ENCODE measurements around the gene AKAP6. TPM values are rescaled to one million over a fixed set of nuclear protein-coding genes. Genes with fewer than 3 reads are reported as not detected.

AKAP6 gene
- total and polyA plus RNA-seq, 8 donors, result 3.7 to 7.2 (median 6.0) TPM

DNA sequence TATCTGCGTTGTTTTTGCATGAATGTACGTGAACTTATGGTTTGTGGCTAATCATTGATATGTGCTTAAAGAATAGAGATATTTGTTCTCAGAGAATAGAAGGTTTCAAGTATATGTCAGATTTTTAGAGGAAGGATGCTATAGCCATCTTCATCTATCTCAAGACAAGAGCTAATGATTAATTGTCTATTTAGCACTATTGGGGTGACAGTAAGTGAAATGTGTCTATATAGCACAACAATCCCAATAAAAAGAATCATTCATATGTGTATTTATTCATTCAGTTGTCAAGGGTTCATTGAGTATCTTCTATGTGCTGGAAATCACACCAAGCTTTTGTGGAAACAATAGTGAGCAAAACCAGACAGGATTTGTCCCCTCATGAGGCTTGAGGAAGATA is 310.1 kb downstream of the AKAP6 start:
- TF ChIP-seq, protein P1, sequence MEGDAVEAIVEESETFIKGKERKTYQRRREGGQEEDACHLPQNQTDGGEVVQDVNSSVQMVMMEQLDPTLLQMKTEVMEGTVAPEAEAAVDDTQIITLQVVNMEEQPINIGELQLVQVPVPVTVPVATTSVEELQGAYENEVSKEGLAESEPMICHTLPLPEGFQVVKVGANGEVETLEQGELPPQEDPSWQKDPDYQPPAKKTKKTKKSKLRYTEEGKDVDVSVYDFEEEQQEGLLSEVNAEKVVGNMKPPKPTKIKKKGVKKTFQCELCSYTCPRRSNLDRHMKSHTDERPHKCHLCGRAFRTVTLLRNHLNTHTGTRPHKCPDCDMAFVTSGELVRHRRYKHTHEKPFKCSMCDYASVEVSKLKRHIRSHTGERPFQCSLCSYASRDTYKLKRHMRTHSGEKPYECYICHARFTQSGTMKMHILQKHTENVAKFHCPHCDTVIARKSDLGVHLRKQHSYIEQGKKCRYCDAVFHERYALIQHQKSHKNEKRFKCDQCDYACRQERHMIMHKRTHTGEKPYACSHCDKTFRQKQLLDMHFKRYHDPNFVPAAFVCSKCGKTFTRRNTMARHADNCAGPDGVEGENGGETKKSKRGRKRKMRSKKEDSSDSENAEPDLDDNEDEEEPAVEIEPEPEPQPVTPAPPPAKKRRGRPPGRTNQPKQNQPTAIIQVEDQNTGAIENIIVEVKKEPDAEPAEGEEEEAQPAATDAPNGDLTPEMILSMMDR (IDR thresholded peaks at IDR 0.05), result no peak
- no peak for ATAC-seq
- Histone ChIP-seq H3K4me3 (no peak overlapping the region), H3K9me3 (no peaks in the 10 kb centered on the region), H3K27me3 (no peaks in the 10 kb centered on the region), H3K27ac (no peak overlapping the region), H3K36me3 (no peaks in the 10 kb centered on the region), H3K4me1 (no peaks in the 10 kb centered on the region)
- intact Hi-C loops (cut with DNase I), result no loop called here
- no peak for DNase-seq

DNA sequence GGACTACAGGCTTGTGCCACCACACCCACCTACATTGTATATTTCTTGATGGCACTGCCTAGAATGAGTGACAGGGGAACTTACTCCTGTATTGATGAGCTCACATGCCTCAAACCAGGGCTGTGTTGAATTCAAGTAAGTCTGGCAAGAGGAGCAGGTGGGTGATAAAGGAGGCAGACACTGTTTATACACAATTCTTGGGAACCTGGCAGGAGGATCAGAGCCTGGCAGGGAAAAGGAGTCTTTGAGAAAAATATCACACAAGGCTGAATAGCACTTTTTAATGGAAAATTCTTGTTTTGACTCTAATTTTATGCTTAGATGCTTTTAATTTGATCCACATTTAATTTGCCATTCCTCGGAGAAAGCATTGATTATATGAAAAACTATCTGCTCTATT is 316.5 kb downstream of the AKAP6 start:
- intact Hi-C loops (cut with DNase I), result no loop called here
- Histone ChIP-seq H3K9me3 (no peaks in the 10 kb centered on the region), H3K4me1 (no peaks in the 10 kb centered on the region), H3K27me3 (no peaks in the 10 kb centered on the region), H3K36me3 (no peaks in the 10 kb centered on the region), H3K4me3 (no peak overlapping the region), H3K27ac (no peak overlapping the region)
- ATAC-seq, result no peak
- TF ChIP-seq, protein P1 (IDR thresholded peaks at IDR 0.05), result no peak
- no peak for DNase-seq

DNA sequence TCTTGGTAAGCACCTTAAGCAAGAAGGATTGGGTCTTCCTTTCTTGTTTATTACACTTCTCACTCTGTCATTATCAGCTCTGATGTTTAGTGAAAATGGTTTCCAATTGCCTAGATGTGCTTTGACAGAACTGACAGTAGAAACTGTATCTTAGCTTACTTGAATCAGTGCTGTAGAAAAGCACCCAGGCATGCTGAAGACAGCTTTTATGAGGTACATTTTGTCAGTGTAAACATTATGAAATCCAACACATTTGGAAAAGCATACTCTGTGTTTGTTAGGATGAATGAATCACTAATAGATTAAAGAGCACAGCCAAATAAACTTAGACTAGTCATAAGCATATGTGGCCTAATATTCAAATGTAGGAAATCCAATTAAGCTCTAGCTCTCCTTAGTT is 319.3 kb downstream of the AKAP6 start:
- H3K4me1 ChIP-seq, result no peaks in the 10 kb centered on the region
- no peak overlapping the region for H3K27ac ChIP-seq
- TF ChIP-seq, protein P1 (IDR thresholded peaks at IDR 0.05), result no peak
- H3K4me3 ChIP-seq, result no peak overlapping the region
- H3K36me3 ChIP-seq, result no peaks in the 10 kb centered on the region
- intact Hi-C loops (cut with DNase I), result no loop called here
- H3K9me3 ChIP-seq, result no peaks in the 10 kb centered on the region
- no peaks in the 10 kb centered on the region for H3K27me3 ChIP-seq
- DNase-seq, result no peak
- ATAC-seq, result peak; percentile 42

DNA sequence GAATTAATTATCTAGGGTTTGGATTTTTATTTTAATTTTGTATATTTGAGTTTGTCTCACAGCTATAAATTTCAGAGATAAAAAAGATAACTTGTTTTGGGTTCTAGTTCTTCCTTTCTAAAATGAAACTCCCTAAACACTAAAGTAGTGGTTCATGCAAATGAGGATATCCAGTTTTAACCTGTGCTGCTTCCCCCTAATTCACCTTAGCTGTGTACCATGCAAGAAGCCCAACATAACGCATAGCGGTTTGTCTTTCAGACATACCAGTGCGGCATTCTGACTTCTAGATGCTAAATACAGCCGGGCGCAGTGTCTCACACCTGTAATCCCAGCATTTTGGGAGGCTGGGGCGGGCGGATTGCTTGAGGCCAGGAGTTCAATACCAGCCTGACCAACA is 320.9 kb downstream of the AKAP6 start:
- H3K36me3 ChIP-seq, result no peaks in the 10 kb centered on the region
- TF ChIP-seq, protein P1 (IDR thresholded peaks at IDR 0.05), result no peak
- H3K27me3 ChIP-seq, result no peaks in the 10 kb centered on the region
- DNase-seq, result no peak
- no peak for ATAC-seq
- no peak overlapping the region for H3K27ac ChIP-seq
- H3K9me3 ChIP-seq, result no peaks in the 10 kb centered on the region
- no peaks in the 10 kb centered on the region for H3K4me1 ChIP-seq
- no peak overlapping the region for H3K4me3 ChIP-seq
- intact Hi-C loops (cut with DNase I), result no loop called here

DNA sequence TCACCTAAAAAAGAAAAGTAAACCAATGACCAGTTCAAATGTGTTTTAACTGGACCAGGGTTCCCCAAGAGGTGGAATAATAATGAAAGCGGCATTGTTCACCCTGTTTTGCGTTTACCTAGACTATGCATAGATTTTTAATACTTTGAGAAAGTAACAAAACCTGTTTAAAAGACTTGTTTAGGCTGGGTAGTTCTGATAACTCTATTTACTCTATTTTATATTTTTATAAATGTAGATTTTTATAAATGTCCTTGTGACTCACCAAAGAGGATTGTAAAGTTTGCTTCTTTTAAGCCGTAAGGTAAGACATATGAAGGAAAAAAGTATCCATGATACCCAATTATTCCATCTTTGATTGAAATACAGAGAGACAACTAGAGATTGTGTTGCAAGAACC is 321.6 kb downstream of the AKAP6 start:
- TF ChIP-seq, protein P1 (IDR thresholded peaks at IDR 0.05), result no peak
- Histone ChIP-seq H3K4me3 (no peak overlapping the region), H3K27me3 (no peaks in the 10 kb centered on the region), H3K9me3 (no peaks in the 10 kb centered on the region), H3K4me1 (no peaks in the 10 kb centered on the region), H3K27ac (no peak overlapping the region), H3K36me3 (no peaks in the 10 kb centered on the region)
- no peak for ATAC-seq
- intact Hi-C loops (cut with DNase I), result no loop called here
- no peak for DNase-seq
